ENCODE data around the gene GLT8D2. TPM values are rescaled to one million over a fixed set of nuclear protein-coding genes. Genes with fewer than 3 reads are reported as not detected.

GLT8D2 gene
- total and polyA plus RNA-seq, 9 donors, result 21.1 to 65.2 (median 35.0) TPM

DNA sequence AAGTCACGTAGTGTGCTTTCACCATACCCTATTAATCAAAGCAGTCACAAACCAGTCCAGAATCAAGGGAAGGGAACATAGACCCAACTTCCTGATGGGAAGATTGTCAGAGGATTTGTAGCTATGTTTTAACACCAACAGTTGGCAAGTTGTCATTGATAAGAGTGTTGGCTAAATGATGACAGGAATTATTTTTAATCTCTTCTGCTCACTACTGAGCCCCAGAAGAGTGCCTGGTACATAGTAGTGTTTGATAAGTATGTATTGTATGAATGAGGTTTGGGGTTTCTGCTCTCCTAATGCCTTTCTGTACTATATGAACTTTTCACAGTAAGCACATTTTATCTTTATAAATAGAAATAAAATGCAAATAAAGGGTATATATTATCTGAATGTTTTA is 29.0 kb upstream of the GLT8D2 start:
- WGBS, 3 donors, result 87 to 94% (median 91%) methylated on average over 1 of the region's 1 CpG
- DNase-seq, result no peak
- Histone ChIP-seq H3K9me3 (no peaks in the 10 kb centered on the region), H3K27ac (no peak overlapping the region), H3K4me1 (ENCODE audit: insufficient read depth) (no peaks in the 10 kb centered on the region), H3K27me3 (no peaks in the 10 kb centered on the region), H3K36me3 (no peaks in the 10 kb centered on the region), H3K4me3 (no peak overlapping the region)
- intact Hi-C loops (cut with DNase I), result no loop called here
- TF ChIP-seq POLR2A (IDR thresholded peaks at IDR 0.05) (no peak), EP300 (IDR thresholded peaks at IDR 0.05) (no peak)
- TF ChIP-seq, protein P1, sequence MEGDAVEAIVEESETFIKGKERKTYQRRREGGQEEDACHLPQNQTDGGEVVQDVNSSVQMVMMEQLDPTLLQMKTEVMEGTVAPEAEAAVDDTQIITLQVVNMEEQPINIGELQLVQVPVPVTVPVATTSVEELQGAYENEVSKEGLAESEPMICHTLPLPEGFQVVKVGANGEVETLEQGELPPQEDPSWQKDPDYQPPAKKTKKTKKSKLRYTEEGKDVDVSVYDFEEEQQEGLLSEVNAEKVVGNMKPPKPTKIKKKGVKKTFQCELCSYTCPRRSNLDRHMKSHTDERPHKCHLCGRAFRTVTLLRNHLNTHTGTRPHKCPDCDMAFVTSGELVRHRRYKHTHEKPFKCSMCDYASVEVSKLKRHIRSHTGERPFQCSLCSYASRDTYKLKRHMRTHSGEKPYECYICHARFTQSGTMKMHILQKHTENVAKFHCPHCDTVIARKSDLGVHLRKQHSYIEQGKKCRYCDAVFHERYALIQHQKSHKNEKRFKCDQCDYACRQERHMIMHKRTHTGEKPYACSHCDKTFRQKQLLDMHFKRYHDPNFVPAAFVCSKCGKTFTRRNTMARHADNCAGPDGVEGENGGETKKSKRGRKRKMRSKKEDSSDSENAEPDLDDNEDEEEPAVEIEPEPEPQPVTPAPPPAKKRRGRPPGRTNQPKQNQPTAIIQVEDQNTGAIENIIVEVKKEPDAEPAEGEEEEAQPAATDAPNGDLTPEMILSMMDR (IDR thresholded peaks at IDR 0.05), result no peak

DNA sequence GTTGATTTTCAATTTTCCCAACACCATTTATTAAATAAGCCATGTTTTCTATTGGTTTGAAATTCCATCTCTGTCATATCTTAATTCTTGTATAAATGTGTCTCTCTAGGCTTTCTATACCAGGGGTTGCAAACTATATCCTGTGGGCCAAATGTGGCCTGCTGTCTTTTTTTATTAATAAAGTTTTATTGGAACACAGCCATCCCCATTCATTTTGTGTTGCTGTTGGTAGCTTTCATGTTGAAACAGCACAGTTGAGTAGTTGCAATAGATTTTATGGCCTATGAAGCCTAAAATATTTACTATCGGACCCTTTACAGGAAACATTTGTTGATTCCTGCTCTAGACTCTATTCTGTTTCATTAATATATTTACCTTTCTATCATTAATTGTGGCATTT is 23.7 kb upstream of the GLT8D2 start:
- TF ChIP-seq EP300 (IDR thresholded peaks at IDR 0.05), result no peak
- TF ChIP-seq POLR2A (IDR thresholded peaks at IDR 0.05), result no peak
- TF ChIP-seq, protein P1 (IDR thresholded peaks at IDR 0.05), result no peak
- H3K4me3 ChIP-seq, result no peak overlapping the region
- H3K36me3 ChIP-seq, result no peaks in the 10 kb centered on the region
- DNase-seq, result no peak
- H3K9me3 ChIP-seq, result no peaks in the 10 kb centered on the region
- intact Hi-C loops (cut with DNase I), result no loop called here
- H3K27ac ChIP-seq, result no peak overlapping the region
- H3K4me1 ChIP-seq (ENCODE audit: insufficient read depth), result no peaks in the 10 kb centered on the region
- 95 to 98% (median 96%) methylated on average over 1 of the region's 1 CpG for WGBS, 3 donors
- no peaks in the 10 kb centered on the region for H3K27me3 ChIP-seq

DNA sequence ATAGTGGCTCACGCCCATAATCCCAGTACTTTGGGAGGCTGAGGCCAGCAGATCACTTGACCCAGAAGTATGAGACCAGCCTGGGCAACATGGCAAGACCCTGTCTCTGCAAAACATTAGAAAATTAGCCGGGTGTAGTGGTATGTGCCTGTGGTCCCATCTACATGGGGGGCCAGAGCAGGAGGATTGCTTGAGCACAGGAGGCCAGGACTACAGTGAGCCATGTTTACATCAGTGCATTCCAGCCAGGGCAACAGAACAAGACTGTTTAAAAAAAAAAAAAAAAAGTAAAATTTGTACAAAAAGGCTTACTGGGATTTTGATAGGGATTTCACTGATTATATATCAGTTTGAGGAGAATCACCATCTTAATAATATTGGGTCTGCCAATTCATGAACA is 22.1 kb upstream of the GLT8D2 start:
- H3K27me3 ChIP-seq, result no peaks in the 10 kb centered on the region
- WGBS, 3 donors, result 77 to 95% (median 84%) methylated on average over 2 of the region's 2 CpGs
- no peak overlapping the region for H3K27ac ChIP-seq
- H3K9me3 ChIP-seq, result no peaks in the 10 kb centered on the region
- no peak for TF ChIP-seq POLR2A (IDR thresholded peaks at IDR 0.05)
- TF ChIP-seq, protein P1 (IDR thresholded peaks at IDR 0.05), result no peak
- no peak for TF ChIP-seq EP300 (IDR thresholded peaks at IDR 0.05)
- H3K4me1 ChIP-seq (ENCODE audit: insufficient read depth), result no peaks in the 10 kb centered on the region
- no peak overlapping the region for H3K4me3 ChIP-seq
- DNase-seq, result no peak
- intact Hi-C loops (cut with DNase I), result no loop called here
- no peaks in the 10 kb centered on the region for H3K36me3 ChIP-seq

DNA sequence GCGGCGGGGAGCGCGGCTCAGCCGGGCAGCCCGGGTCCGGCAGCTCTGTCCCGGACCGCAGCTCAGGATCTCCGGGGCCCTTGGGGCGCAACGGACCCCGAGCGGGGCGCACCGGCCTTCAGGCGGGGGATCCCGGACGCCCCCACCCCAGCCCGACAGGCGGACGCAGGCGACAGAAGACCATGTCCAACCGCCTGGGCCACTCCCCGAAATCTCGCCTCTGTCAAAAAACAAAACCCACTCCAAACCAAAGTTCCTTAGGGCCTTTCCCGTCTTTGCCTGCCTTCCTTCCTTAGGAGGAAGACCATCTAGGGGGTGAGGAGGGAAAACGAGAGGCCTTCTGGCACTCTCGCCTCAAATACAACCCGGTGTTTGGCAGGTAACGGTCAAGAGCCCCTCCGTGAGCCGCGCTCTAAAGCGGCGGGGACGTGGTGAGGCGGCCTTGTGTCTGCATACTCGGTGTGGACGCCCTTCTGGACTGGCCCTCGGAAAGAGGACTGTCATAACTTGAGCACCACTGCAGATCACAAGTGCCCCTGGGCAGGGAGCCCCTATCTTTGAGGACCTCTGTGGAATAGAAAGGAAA is 14.9 kb upstream of the GLT8D2 start:
- peak overlapping the region; percentile 82 for H3K4me3 ChIP-seq
- peaks cover 6% of the 10 kb centered on the region for H3K4me1 ChIP-seq (ENCODE audit: insufficient read depth)
- TF ChIP-seq EP300 (IDR thresholded peaks at IDR 0.05) (no peak), POLR2A (IDR thresholded peaks at IDR 0.05) (no peak)
- TF ChIP-seq, protein P1 (IDR thresholded peaks at IDR 0.05), result no peak
- intact Hi-C loops (cut with DNase I), result loop anchor here in 3 of 4 donors (10.0 kb wide), 2 partner anchors 90 to 100 kb away; partner anchors contain the start of gene TDG (in 2 of the 3)
- 0 to 1% (median 1%) methylated on average over 32 to 41 of the region's 41 CpGs for WGBS, 3 donors
- no peaks in the 10 kb centered on the region for H3K27me3 ChIP-seq
- H3K36me3 ChIP-seq, result no peaks in the 10 kb centered on the region
- DNase-seq, result no peak
- H3K9me3 ChIP-seq, result no peaks in the 10 kb centered on the region
- peak overlapping the region; percentile 31 to 72 for H3K27ac ChIP-seq

All from ovary (tissue), 9 donors.